ENCODE results near the gene CHST15.
"Not testable (repeated sequence)": the region's sequence is repeated elsewhere in the genome, so short reads cannot be mapped to it uniquely, and the experiment has no call there.

Gene CHST15

GRCh38 chr10:124041675-124042445 is 51.5 kb downstream of the CHST15 start:
- no peak for DNase-seq

- no peak for DNase-seq
Measured at GRCh38 chr10:124040451-124041188, 52.8 kb downstream of the CHST15 start.

- DNase-seq: no peak
Measured at GRCh38 chr10:124039483-124040013, 53.9 kb downstream of the CHST15 start.

- no peak for DNase-seq
Measured at GRCh38 chr10:124037784-124038183, 55.6 kb downstream of the CHST15 start.

GRCh38 chr10:124037286-124037685 is 56.1 kb downstream of the CHST15 start:
- DNase-seq: no peak

- no peak for DNase-seq
Measured at GRCh38 chr10:124036746-124037145, 56.7 kb downstream of the CHST15 start.

GRCh38 chr10:124035928-124036558 is 57.4 kb downstream of the CHST15 start:
- peak; percentile 85 for DNase-seq

- DNase-seq: no peak
Measured at GRCh38 chr10:124035306-124035927, 58.0 kb downstream of the CHST15 start.

- DNase-seq: not testable (repeated sequence)
Measured at GRCh38 chr10:124034576-124035305, 58.7 kb downstream of the CHST15 start.

- DNase-seq: no peak
Measured at GRCh38 chr10:124033887-124034218, 59.5 kb downstream of the CHST15 start.

- no peak for DNase-seq
Measured at GRCh38 chr10:124032971-124033886, 60.2 kb downstream of the CHST15 start.

- no peak for DNase-seq
Measured at GRCh38 chr10:124032087-124032935, 61.1 kb downstream of the CHST15 start.

GRCh38 chr10:124030492-124031110 is 62.8 kb downstream of the CHST15 start:
- no peak for DNase-seq

- DNase-seq: no peak
Measured at GRCh38 chr10:124030061-124030460, 63.3 kb downstream of the CHST15 start.

- no peak for DNase-seq
Measured at GRCh38 chr10:124029559-124029958, 63.8 kb downstream of the CHST15 start.

GRCh38 chr10:124028700-124029480 is 64.5 kb downstream of the CHST15 start:
- no peak for DNase-seq

GRCh38 chr10:124027651-124028050 is 65.7 kb downstream of the CHST15 start:
- DNase-seq: no peak

- DNase-seq: no peak
Measured at GRCh38 chr10:124027031-124027611, 66.3 kb downstream of the CHST15 start.

- no peak for DNase-seq
Measured at GRCh38 chr10:124026589-124026939, 66.8 kb downstream of the CHST15 start.

All from KG1 (cell line).